Measurements from ENCODE around the gene ULK4.

Gene ULK4

GRCh38 chr3:41521010-41521655 lies 440.8 kb downstream of the ULK4 start:
- DNase-seq (ENCODE audit: low read depth), result no peak
- TF ChIP-seq POLR2A (IDR thresholded peaks at IDR 0.05; ENCODE audit: extremely low read depth, insufficient read length), result no peak
- TF ChIP-seq MYC (IDR thresholded peaks at IDR 0.05; ENCODE audit: low read depth, low read length), result no peak
- TF ChIP-seq, protein P1, sequence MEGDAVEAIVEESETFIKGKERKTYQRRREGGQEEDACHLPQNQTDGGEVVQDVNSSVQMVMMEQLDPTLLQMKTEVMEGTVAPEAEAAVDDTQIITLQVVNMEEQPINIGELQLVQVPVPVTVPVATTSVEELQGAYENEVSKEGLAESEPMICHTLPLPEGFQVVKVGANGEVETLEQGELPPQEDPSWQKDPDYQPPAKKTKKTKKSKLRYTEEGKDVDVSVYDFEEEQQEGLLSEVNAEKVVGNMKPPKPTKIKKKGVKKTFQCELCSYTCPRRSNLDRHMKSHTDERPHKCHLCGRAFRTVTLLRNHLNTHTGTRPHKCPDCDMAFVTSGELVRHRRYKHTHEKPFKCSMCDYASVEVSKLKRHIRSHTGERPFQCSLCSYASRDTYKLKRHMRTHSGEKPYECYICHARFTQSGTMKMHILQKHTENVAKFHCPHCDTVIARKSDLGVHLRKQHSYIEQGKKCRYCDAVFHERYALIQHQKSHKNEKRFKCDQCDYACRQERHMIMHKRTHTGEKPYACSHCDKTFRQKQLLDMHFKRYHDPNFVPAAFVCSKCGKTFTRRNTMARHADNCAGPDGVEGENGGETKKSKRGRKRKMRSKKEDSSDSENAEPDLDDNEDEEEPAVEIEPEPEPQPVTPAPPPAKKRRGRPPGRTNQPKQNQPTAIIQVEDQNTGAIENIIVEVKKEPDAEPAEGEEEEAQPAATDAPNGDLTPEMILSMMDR (IDR thresholded peaks at IDR 0.05; ENCODE audit: low read depth, low read length), result no peak
- TF ChIP-seq, protein P2, sequence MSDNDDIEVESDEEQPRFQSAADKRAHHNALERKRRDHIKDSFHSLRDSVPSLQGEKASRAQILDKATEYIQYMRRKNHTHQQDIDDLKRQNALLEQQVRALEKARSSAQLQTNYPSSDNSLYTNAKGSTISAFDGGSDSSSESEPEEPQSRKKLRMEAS (IDR thresholded peaks at IDR 0.05; ENCODE audit: low read depth, low read length), result no peak
- no peak overlapping the region for H3K4me3 ChIP-seq (ENCODE audit: low read depth, low read length)

GRCh38 chr3:41519746-41520145 lies 442.2 kb downstream of the ULK4 start:
- TF ChIP-seq, protein P2 (IDR thresholded peaks at IDR 0.05; ENCODE audit: low read depth, low read length), result no peak
- TF ChIP-seq MYC (IDR thresholded peaks at IDR 0.05; ENCODE audit: low read depth, low read length) (no peak), POLR2A (IDR thresholded peaks at IDR 0.05; ENCODE audit: extremely low read depth, insufficient read length) (no peak)
- TF ChIP-seq, protein P1 (IDR thresholded peaks at IDR 0.05; ENCODE audit: low read depth, low read length), result no peak
- no peak for DNase-seq (ENCODE audit: low read depth)
- no peak overlapping the region for H3K4me3 ChIP-seq (ENCODE audit: low read depth, low read length)

- H3K4me3 ChIP-seq (ENCODE audit: low read depth, low read length), result no peak overlapping the region
- DNase-seq (ENCODE audit: low read depth), result no peak
- TF ChIP-seq MYC (IDR thresholded peaks at IDR 0.05; ENCODE audit: low read depth, low read length) (no peak), POLR2A (IDR thresholded peaks at IDR 0.05; ENCODE audit: extremely low read depth, insufficient read length) (no peak)
- TF ChIP-seq, protein P1 (IDR thresholded peaks at IDR 0.05; ENCODE audit: low read depth, low read length), result no peak
- TF ChIP-seq, protein P2 (IDR thresholded peaks at IDR 0.05; ENCODE audit: low read depth, low read length), result no peak
Observed at GRCh38 chr3:41518626-41519025, 443.3 kb downstream of the ULK4 start.

GRCh38 chr3:41508063-41508696 lies 453.7 kb downstream of the ULK4 start:
- TF ChIP-seq, protein P2 (IDR thresholded peaks at IDR 0.05; ENCODE audit: low read depth, low read length), result no peak
- TF ChIP-seq POLR2A (IDR thresholded peaks at IDR 0.05; ENCODE audit: extremely low read depth, insufficient read length), result no peak
- TF ChIP-seq, protein P1 (IDR thresholded peaks at IDR 0.05; ENCODE audit: low read depth, low read length), result peak; percentile 14
- no peak for DNase-seq (ENCODE audit: low read depth)
- H3K4me3 ChIP-seq (ENCODE audit: low read depth, low read length), result no peak overlapping the region

DNA sequence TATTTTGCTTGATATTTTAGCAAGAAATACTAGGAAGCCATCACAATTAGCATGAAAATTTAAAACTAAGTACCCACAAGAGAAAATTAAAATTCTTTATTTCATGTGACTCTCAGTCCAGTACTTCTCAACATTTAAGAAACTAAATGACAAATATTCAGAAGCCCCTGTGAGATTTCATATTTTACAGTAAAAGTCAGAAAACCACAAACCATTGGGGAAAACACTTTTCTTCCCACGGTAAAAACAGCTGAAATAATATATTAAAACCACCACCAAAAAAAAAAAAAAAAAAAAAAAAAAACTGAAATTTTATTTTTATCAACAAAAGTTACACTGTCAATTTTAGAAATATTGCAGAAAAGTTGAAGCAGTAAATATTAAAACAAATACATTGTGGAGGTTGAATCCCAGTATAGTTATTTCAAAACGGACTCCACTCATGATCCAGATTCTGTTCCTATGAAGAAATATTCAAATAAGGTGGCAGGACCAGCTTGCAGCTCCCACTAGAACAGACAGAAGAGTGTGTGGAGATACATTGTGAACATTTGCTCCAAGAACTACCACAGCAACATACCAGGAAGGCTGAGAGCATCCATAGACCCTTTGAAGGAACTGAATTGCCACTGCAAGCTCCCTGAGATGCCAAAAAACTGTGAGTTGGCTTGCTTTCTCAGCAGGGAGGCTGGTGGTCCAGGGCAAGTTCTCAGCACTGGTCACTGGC lies 454.4 kb downstream of the ULK4 start:
- TF ChIP-seq, protein P1 (IDR thresholded peaks at IDR 0.05; ENCODE audit: low read depth, low read length), result no peak
- TF ChIP-seq, protein P2 (IDR thresholded peaks at IDR 0.05; ENCODE audit: low read depth, low read length), result no peak
- TF ChIP-seq POLR2A (IDR thresholded peaks at IDR 0.05; ENCODE audit: extremely low read depth, insufficient read length), result no peak
- TF ChIP-seq MYC (IDR thresholded peaks at IDR 0.05; ENCODE audit: low read depth, low read length), result no peak
- DNase-seq (ENCODE audit: low read depth), result no peak

More for the DNA sequence above, 454.4 kb downstream of the ULK4 start:
- H3K4me3 ChIP-seq (ENCODE audit: low read depth, low read length), result no peak overlapping the region

Measured in NB4 (cell line).